Breast epithelium (tissue), 4 donors: ENCODE data around the gene P3H4. TPM values are rescaled to one million over a fixed set of nuclear protein-coding genes. Genes with fewer than 3 reads are reported as not detected.

Experiments
- DNase-seq, 2 donors: peaks; one replicate each; pipeline ENCODE4 v3.0.0-alpha.2; 2019; ENCODE audit warnings: low spot score in 2 of 2
- H3K27ac ChIP-seq, 2 donors: fragments of 200-600 bp; sonication (generic) in 1 of 2; one replicate each; pipeline ENCODE4 v1.5.1; 2016 to 2019; ENCODE audit warnings: mild to moderate bottlenecking in 1 of 2
- H3K27me3 ChIP-seq, 2 donors: fragments of 200-600 bp; sonication (generic) in 1 of 2; one replicate each; pipeline versions ENCODE4 v1.5.1 to v1.6.0; 2017 to 2019; ENCODE audit warnings: control low read depth in 1 of 2, mild to moderate bottlenecking in 1 of 2
- H3K36me3 ChIP-seq: fragments of 200-600 bp; one replicate; pipeline ENCODE4 v1.5.1; 2019
- H3K4me1 ChIP-seq, 2 donors: fragments of 200-600 bp; sonication (generic); one replicate each; pipeline ENCODE4 v1.5.1; 2016 to 2019; ENCODE audit warnings: control low read depth in 1 of 2
- H3K4me3 ChIP-seq, 3 donors: fragments of 200-600 bp; sonication (generic); 1 replicate in 2 of 3; 2 replicates in 1 of 3; pipeline ENCODE4 v1.5.1; 2016 to 2019; ENCODE audit warnings: mild to moderate bottlenecking in 3 of 3, moderate library complexity in 2 of 3
- H3K9me3 ChIP-seq, 2 donors: fragments of 200-600 bp; sonication (generic) in 1 of 2; one replicate each; pipeline ENCODE4 v1.5.1; 2016 to 2019; ENCODE audit warnings: control low read depth in 1 of 2
- POLR2A ChIP-seq: fragments of 450-650 bp; IDR thresholded peaks from one replicate; pipeline ENCODE4 v1.6.1; 2016; ENCODE audit warnings: antibody characterized with exemption, mild to moderate bottlenecking, moderate library complexity
- POLR2AphosphoS5 ChIP-seq, 3 donors: sonication (generic); formaldehyde crosslinking; IDR thresholded peaks; one replicate each; pipeline ENCODE4 v1.6.1; 2017; ENCODE audit warnings: antibody characterized with exemption in 3 of 3
- intact Hi-C: fragments of 100-400 bp; cut with DNase I; formaldehyde crosslinking; loops from one replicate; pipeline ENCODE4 v1.15.1; 2023; ENCODE audit warnings: low total_unique reads
- total RNA-seq, 3 donors: library from RNA; depleted of rRNA; stranded (reverse); fragments of >200 nt; gene quantifications; one replicate each; pipeline ENCODE4 v1.1.0, GENCODE V29; 2016
- TF ChIP-seq, protein P1 (sequence below), 3 donors: fragments of 450-650 bp; IDR thresholded peaks; one replicate each; pipeline ENCODE4 v1.5.1; 2016 to 2017; ENCODE audit warnings: antibody characterized with exemption in 3 of 3, mild to moderate bottlenecking in 3 of 3, moderate library complexity in 3 of 3

P3H4 gene
- total RNA-seq, 3 donors from 2014 or later: 6.2 to 19.0 (median 14.9) TPM

DNA sequence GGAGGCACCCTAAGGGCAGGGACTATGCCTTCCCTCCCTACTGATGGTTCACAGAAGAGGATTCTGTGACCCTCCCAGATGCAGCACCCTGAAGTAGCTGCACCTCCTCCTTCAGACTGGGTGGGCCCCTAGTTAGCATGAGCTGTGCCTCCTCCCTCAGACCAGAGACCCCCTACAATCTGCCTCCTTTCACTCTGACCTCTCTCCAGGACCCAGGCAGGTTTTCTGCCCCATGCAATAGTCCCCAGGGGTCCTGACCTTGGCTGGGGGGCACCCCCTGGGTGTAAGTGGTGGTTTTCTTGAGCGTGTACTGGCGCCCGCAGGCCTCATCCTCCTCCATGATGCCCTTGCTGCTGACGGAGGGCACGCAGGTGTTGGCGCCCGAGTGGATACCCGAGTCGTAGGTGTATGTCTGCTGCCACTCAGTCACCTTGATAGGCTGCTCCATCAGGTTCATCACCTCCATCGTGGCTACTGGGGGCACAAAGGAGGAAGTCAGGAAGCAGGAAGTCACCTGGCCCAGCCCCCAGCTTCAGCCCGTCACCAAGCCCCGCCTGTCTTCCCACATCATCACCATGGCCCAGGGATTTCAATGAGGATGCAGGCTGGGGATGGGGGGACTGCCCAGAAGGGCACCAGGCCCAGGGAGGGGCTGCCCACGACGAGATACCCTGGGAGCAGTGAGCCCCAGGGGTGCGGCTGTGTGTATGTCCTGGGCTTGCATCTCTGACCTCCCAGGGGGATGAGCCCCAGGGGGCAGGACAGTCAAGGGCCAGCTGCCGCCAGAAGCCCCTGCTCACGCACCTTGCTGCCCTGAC is 40.2 kb downstream of the P3H4 start:
- TF ChIP-seq POLR2AphosphoS5 (IDR thresholded peaks at IDR 0.05) (no peak), POLR2A (no peak)
- TF ChIP-seq, protein P1, sequence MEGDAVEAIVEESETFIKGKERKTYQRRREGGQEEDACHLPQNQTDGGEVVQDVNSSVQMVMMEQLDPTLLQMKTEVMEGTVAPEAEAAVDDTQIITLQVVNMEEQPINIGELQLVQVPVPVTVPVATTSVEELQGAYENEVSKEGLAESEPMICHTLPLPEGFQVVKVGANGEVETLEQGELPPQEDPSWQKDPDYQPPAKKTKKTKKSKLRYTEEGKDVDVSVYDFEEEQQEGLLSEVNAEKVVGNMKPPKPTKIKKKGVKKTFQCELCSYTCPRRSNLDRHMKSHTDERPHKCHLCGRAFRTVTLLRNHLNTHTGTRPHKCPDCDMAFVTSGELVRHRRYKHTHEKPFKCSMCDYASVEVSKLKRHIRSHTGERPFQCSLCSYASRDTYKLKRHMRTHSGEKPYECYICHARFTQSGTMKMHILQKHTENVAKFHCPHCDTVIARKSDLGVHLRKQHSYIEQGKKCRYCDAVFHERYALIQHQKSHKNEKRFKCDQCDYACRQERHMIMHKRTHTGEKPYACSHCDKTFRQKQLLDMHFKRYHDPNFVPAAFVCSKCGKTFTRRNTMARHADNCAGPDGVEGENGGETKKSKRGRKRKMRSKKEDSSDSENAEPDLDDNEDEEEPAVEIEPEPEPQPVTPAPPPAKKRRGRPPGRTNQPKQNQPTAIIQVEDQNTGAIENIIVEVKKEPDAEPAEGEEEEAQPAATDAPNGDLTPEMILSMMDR (IDR thresholded peaks at IDR 0.05): no peak
- Histone ChIP-seq H3K4me3 (no peak overlapping the region), H3K36me3 (no peaks in the 10 kb centered on the region), H3K27ac (peak overlapping the region; percentile 89 to 91), H3K9me3 (no peaks in the 10 kb centered on the region), H3K27me3 (no peaks in the 10 kb centered on the region), H3K4me1 (peaks cover 24 to 40% of the 10 kb centered on the region in 2 donors)
- intact Hi-C loops: no loop called here
- no peak for DNase-seq

DNA sequence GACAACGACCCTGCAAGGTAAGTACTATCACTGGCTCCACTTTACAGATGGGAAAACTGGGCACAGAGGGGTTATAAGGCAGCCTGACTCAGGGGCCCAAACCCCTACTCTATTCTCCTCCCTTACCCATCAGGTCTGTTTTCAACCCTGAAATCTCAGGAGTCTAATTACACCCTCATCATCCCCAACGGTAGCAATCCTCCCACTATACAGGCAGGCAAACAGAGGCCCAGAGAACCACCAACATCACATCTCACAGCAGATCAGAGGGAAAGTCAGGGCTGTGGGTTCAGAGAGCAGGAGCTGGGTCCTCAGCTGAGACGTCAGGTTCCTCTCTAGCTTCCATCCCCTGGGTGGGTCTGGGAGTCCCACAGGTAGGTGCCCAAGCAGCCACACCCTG is 41.8 kb downstream of the P3H4 start:
- intact Hi-C loops: no loop called here
- no peaks in the 10 kb centered on the region for H3K9me3 ChIP-seq
- H3K27me3 ChIP-seq: no peaks in the 10 kb centered on the region
- no peaks in the 10 kb centered on the region for H3K36me3 ChIP-seq
- TF ChIP-seq, protein P1 (IDR thresholded peaks at IDR 0.05): no peak
- TF ChIP-seq POLR2A (no peak), POLR2AphosphoS5 (IDR thresholded peaks at IDR 0.05) (no peak)
- no peak for DNase-seq
- peaks cover 19 to 28% of the 10 kb centered on the region in 2 donors for H3K4me1 ChIP-seq
- no peak overlapping the region for H3K4me3 ChIP-seq
- peak overlapping the region; percentile 44 to 89 for H3K27ac ChIP-seq

DNA sequence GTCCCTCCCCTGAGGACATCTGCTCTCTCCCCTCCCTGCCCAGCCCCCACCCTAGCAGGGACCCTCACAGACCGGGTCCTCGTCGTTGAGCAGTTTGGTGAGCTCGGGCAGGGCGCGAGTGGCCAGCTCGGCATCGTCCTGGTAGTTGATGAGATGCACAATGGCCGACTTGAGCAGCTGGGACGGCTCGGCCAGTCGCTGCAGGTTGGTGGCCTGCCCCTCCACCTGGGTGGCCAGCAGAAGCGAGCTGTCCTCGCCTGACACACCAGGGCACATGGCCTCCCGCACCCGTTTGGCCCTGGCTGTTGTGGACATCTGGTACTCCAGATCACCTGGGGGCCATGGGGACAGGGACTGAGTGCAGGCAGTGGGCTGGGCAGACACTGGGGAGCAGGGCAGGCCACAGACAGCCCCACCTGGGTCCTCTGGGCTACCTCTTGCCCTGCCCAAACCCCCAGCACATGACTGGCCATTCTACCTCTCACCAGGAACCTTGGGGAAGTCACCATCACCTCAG is 42.3 kb downstream of the P3H4 start:
- no peak for DNase-seq
- H3K4me1 ChIP-seq: peaks cover 19 to 25% of the 10 kb centered on the region in 2 donors
- no peaks in the 10 kb centered on the region for H3K27me3 ChIP-seq
- no peaks in the 10 kb centered on the region for H3K36me3 ChIP-seq
- H3K9me3 ChIP-seq: no peaks in the 10 kb centered on the region
- no peak overlapping the region for H3K27ac ChIP-seq
- intact Hi-C loops: no loop called here
- TF ChIP-seq, protein P1 (IDR thresholded peaks at IDR 0.05): no peak
- no peak for TF ChIP-seq POLR2AphosphoS5 (IDR thresholded peaks at IDR 0.05)
- TF ChIP-seq POLR2A: no peak
- H3K4me3 ChIP-seq: no peak overlapping the region

DNA sequence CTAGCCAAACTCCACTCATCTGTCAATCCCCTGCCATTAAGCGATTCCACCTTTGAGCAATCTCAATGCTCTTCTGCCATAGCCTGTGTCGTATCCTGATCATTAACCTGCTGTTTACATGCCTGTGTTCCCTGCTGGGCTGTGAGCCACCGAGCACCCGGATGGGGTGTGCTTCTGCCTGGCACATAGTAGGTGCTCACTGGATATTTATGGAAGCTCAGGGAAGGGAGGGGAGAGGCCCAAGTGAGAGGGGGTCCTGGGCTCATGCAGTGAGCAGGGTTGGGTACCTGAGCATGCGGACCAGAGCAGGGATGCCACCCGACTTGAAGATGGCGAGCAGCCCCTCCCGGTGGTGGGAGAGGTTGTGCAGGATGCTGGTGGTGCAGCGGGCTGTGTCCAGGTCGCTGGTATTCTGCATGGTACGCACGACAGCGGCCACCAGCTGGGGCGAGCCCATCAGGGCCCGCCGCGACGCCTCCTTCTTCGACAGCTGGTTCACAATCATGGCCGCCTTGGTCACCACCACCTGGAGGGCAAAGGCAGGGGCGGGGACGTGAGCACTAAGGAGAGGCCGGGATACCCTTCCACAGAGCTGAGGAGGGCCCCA is 43.0 kb downstream of the P3H4 start:
- Histone ChIP-seq H3K4me3 (no peak overlapping the region), H3K36me3 (no peaks in the 10 kb centered on the region), H3K27me3 (no peaks in the 10 kb centered on the region), H3K9me3 (no peaks in the 10 kb centered on the region), H3K27ac (no peak overlapping the region), H3K4me1 (peaks cover 17 to 19% of the 10 kb centered on the region in 2 donors)
- intact Hi-C loops: no loop called here
- TF ChIP-seq, protein P1 (IDR thresholded peaks at IDR 0.05): no peak
- TF ChIP-seq POLR2A (no peak), POLR2AphosphoS5 (IDR thresholded peaks at IDR 0.05) (no peak)
- no peak for DNase-seq
